ENCODE data around the gene PIGM.

The PIGM gene

GRCh38 chr1:160062230-160062532 lies 30.4 kb upstream of the PIGM start:
- TF ChIP-seq CTCF (IDR thresholded peaks at IDR 0.05; ENCODE audit: insufficient read depth, low read length), result no peak
- no peak for TF ChIP-seq REST (IDR thresholded peaks at IDR 0.05; ENCODE audit: insufficient replicate concordance, low read depth)
- no peak for TF ChIP-seq GABPA (IDR thresholded peaks at IDR 0.05; ENCODE audit: low read depth)
- no peak for TF ChIP-seq POLR2AphosphoS5 (IDR thresholded peaks at IDR 0.05; ENCODE audit: low read depth)
- TF ChIP-seq SPI1 (IDR thresholded peaks at IDR 0.05; ENCODE audit: borderline replicate concordance, low read depth), result no peak
- H3K4me3 ChIP-seq (replicated peaks; ENCODE audit: insufficient read depth, low read length), result no peak overlapping the region
- peaks cover 4% of the 10 kb centered on the region for H3K27me3 ChIP-seq (ENCODE audit: insufficient read depth, poor library complexity, severe bottlenecking)
- no peak overlapping the region for H3K27ac ChIP-seq (replicated peaks)
- no peak for DNase-seq (ENCODE audit: low read depth in 1 of 2, low spot score in 1 of 2)

GRCh38 chr1:160061369-160062229 lies 29.8 kb upstream of the PIGM start:
- Histone ChIP-seq H3K4me3 (replicated peaks; ENCODE audit: insufficient read depth, low read length) (no peak overlapping the region), H3K27me3 (ENCODE audit: insufficient read depth, poor library complexity, severe bottlenecking) (peaks cover 4% of the 10 kb centered on the region), H3K27ac (replicated peaks) (no peak overlapping the region)
- TF ChIP-seq REST (IDR thresholded peaks at IDR 0.05; ENCODE audit: insufficient replicate concordance, low read depth) (no peak), GABPA (IDR thresholded peaks at IDR 0.05; ENCODE audit: low read depth) (no peak), CTCF (IDR thresholded peaks at IDR 0.05; ENCODE audit: insufficient read depth, low read length) (no peak), POLR2AphosphoS5 (IDR thresholded peaks at IDR 0.05; ENCODE audit: low read depth) (no peak), SPI1 (IDR thresholded peaks at IDR 0.05; ENCODE audit: borderline replicate concordance, low read depth) (no peak)
- DNase-seq (ENCODE audit: low read depth in 1 of 2, low spot score in 1 of 2), result no peak

- TF ChIP-seq CTCF (IDR thresholded peaks at IDR 0.05; ENCODE audit: insufficient read depth, low read length), result no peak
- TF ChIP-seq GABPA (IDR thresholded peaks at IDR 0.05; ENCODE audit: low read depth), result no peak
- no peak for TF ChIP-seq REST (IDR thresholded peaks at IDR 0.05; ENCODE audit: insufficient replicate concordance, low read depth)
- TF ChIP-seq POLR2AphosphoS5 (IDR thresholded peaks at IDR 0.05; ENCODE audit: low read depth), result no peak
- no peak for TF ChIP-seq SPI1 (IDR thresholded peaks at IDR 0.05; ENCODE audit: borderline replicate concordance, low read depth)
- H3K27ac ChIP-seq (replicated peaks), result no peak overlapping the region
Measured at GRCh38 chr1:160058087-160058486, 26.3 kb upstream of the PIGM start.

More at GRCh38 chr1:160058087-160058486, 26.3 kb upstream of the PIGM start:
- H3K27me3 ChIP-seq (ENCODE audit: insufficient read depth, poor library complexity, severe bottlenecking), result peaks cover 2% of the 10 kb centered on the region
- no peak overlapping the region for H3K4me3 ChIP-seq (replicated peaks; ENCODE audit: insufficient read depth, low read length)
- no peak for DNase-seq (ENCODE audit: low read depth in 1 of 2, low spot score in 1 of 2)
